WTC11 (cell line): Measurements from ENCODE around the gene TMEM147. TPM values are rescaled to one million over a fixed set of nuclear protein-coding genes. Genes with fewer than 3 reads are reported as not detected.

Experiments
- ATAC-seq: fragments of 200-7000 bp; cut with Tn5 transposase; 2 replicates; pipeline ENCODE4 v1.10.0; 2021; ENCODE audit warnings: mild to moderate bottlenecking, moderate library complexity
- CTCF ChIA-PET: fragments of 300-600 bp; sonication (Branson Sonifier 250); formaldehyde crosslinking; loops from one replicate; lab custom pipeline; 2021; ENCODE audit warnings: antibody characterized with exemption; lab: Charles Lee
- POLR2A ChIA-PET: fragments of 350-600 bp; sonication (Branson Sonifier 250); formaldehyde crosslinking; loops from one replicate; lab custom pipeline; 2021; ENCODE audit warnings: antibody characterized with exemption; lab: Charles Lee
- DNase-seq: peaks from one replicate; pipeline ENCODE4 v3.0.0; 2021; ENCODE audit warnings: low spot score
- H3K27ac Mint-ChIP-seq: 2 replicates; pipeline ENCODE4 v1.8.0; 2021; ENCODE audit warnings: mixed read lengths
- H3K27me3 Mint-ChIP-seq: 2 replicates; pipeline ENCODE4 v1.8.0; 2021; ENCODE audit warnings: low read depth, mild to moderate bottlenecking, moderate library complexity, mixed read lengths
- H3K36me3 Mint-ChIP-seq: 2 replicates; pipeline ENCODE4 v1.8.0; 2021; ENCODE audit warnings: mixed read lengths
- H3K4me1 Mint-ChIP-seq: 2 replicates; pipeline ENCODE4 v1.8.0; 2022; ENCODE audit warnings: mixed read lengths
- H3K4me3 Mint-ChIP-seq: 2 replicates; pipeline ENCODE4 v1.8.0; 2021; ENCODE audit warnings: mild to moderate bottlenecking, moderate library complexity, mixed read lengths
- H3K9me3 Mint-ChIP-seq: 2 replicates; pipeline ENCODE4 v1.8.0; 2021; ENCODE audit warnings: mixed read lengths
- ATF1 ChIP-seq: sonication (generic); formaldehyde crosslinking; IDR thresholded peaks from 2 replicates; pipeline ENCODE4 v1.8.1; 2023; ENCODE audit warnings: mild to moderate bottlenecking, moderate library complexity, missing genetic modification reagents
- ELF4 ChIP-seq: sonication (generic); formaldehyde crosslinking; IDR thresholded peaks from 2 replicates; pipeline ENCODE4 v1.8.1; 2022; ENCODE audit warnings: low read depth, mild to moderate bottlenecking, moderate library complexity, missing genetic modification reagents
- IRF2 ChIP-seq: sonication (generic); formaldehyde crosslinking; IDR thresholded peaks from 2 replicates; pipeline ENCODE4 v1.8.0; 2022; ENCODE audit warnings: low read depth, missing genetic modification reagents, borderline replicate concordance
- SMAD4 ChIP-seq: sonication (generic); formaldehyde crosslinking; IDR thresholded peaks from 2 replicates; pipeline ENCODE4 v1.8.0; 2022; ENCODE audit warnings: mild to moderate bottlenecking, missing genetic modification reagents
- SP1 ChIP-seq: sonication (generic); formaldehyde crosslinking; conservative IDR thresholded peaks from 2 replicates; pipeline ENCODE4 v1.8.1; 2022; ENCODE audit warnings: missing genetic modification reagents
- TCF7 ChIP-seq: sonication (generic); formaldehyde crosslinking; IDR thresholded peaks from 2 replicates; pipeline ENCODE4 v1.8.0; 2022; ENCODE audit warnings: mild to moderate bottlenecking, low read depth, missing genetic modification reagents, moderate library complexity
- ZBTB21 ChIP-seq: sonication (generic); formaldehyde crosslinking; IDR thresholded peaks from 2 replicates; pipeline ENCODE4 v1.8.1; 2023; ENCODE audit warnings: mild to moderate bottlenecking, missing genetic modification reagents, borderline replicate concordance
- ZNF263 ChIP-seq: sonication (generic); formaldehyde crosslinking; IDR thresholded peaks from 2 replicates; pipeline ENCODE4 v1.8.1; 2022; ENCODE audit warnings: low read depth, mild to moderate bottlenecking, moderate library complexity, missing genetic modification reagents
- ZNF396 ChIP-seq: fragments of 250-450 bp; sonication (Bioruptor Pico); IDR thresholded peaks from 2 replicates; pipeline ENCODE4 v1.8.0; 2021; ENCODE audit warnings: mild to moderate bottlenecking, moderate library complexity, borderline replicate concordance
- ZNF416 ChIP-seq: fragments of 250-450 bp; sonication (Bioruptor Pico); IDR thresholded peaks from 2 replicates; pipeline ENCODE4 v1.9.0; 2021; ENCODE audit warnings: mild to moderate bottlenecking, inconsistent platforms
- total RNA-seq: library from RNA; stranded (reverse); gene quantifications from 3 replicates; pipeline ENCODE4 v1.2.3, GENCODE V29; 2021
- TF ChIP-seq, protein P1 (sequence below): sonication (generic); formaldehyde crosslinking; conservative IDR thresholded peaks from 2 replicates; pipeline ENCODE4 v1.8.1; 2022; ENCODE audit warnings: mild to moderate bottlenecking, missing genetic modification reagents
- TF ChIP-seq, protein P2 (sequence below): sonication (generic); formaldehyde crosslinking; IDR thresholded peaks from 2 replicates; pipeline ENCODE4 v1.8.0; 2022; ENCODE audit warnings: mild to moderate bottlenecking, missing genetic modification reagents
- TF ChIP-seq, protein P3 (sequence below): sonication (generic); formaldehyde crosslinking; IDR thresholded peaks from 2 replicates; pipeline ENCODE4 v1.8.1; 2022; ENCODE audit warnings: mild to moderate bottlenecking, moderate library complexity, missing genetic modification reagents
- TF ChIP-seq, protein P4 (sequence below): sonication (generic); formaldehyde crosslinking; IDR thresholded peaks from 2 replicates; pipeline ENCODE4 v1.8.1; 2023; ENCODE audit warnings: mild to moderate bottlenecking, missing genetic modification reagents
- TF ChIP-seq, protein P5 (sequence below): sonication (generic); formaldehyde crosslinking; IDR thresholded peaks from 2 replicates; pipeline ENCODE4 v1.8.0; 2022; ENCODE audit warnings: mild to moderate bottlenecking, missing genetic modification reagents
- TF ChIP-seq, protein P6 (sequence below): sonication (generic); formaldehyde crosslinking; IDR thresholded peaks from 2 replicates; pipeline ENCODE4 v1.8.0; 2022; ENCODE audit warnings: missing genetic modification reagents
- TF ChIP-seq, protein P7 (sequence below): sonication (generic); formaldehyde crosslinking; IDR thresholded peaks from 2 replicates; pipeline ENCODE4 v1.8.1; 2023; ENCODE audit warnings: mild to moderate bottlenecking, missing genetic modification reagents, borderline replicate concordance
- TF ChIP-seq, protein P8 (sequence below): sonication (generic); formaldehyde crosslinking; IDR thresholded peaks from 2 replicates; pipeline ENCODE4 v1.8.0; 2022; ENCODE audit warnings: mild to moderate bottlenecking, missing genetic modification reagents
- TF ChIP-seq, protein P9 (sequence below): sonication (generic); formaldehyde crosslinking; IDR thresholded peaks from 2 replicates; pipeline ENCODE4 v1.8.1; 2023; ENCODE audit warnings: mild to moderate bottlenecking, missing genetic modification reagents, moderate library complexity
- TF ChIP-seq, protein P10 (sequence below): sonication (generic); formaldehyde crosslinking; IDR thresholded peaks from 2 replicates; pipeline ENCODE4 v1.8.1; 2022; ENCODE audit warnings: missing genetic modification reagents, borderline replicate concordance

TMEM147 gene
- total RNA-seq, 1 experiment from 2014 or later: 135 TPM

DNA sequence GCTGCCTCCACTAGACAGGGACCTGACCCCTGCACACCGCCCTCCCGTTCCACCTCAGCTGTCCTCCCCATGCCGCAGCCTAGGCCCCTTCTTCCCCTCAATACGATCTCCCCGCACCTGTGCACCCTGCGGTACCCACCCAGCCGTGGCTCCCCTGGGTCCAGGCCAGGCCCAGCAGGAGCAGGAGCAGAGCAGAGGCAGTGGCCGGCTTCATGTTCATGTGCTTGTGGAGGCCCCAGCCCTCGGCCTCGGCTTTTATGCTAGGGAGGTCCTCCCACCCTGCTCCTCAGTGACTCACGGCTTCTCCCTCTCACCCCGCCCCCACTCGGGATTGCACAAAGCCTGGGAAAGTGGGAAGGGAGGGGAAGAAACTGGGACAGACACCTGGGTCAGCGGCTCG is 43.7 kb upstream of the TMEM147 start:
- no peaks in the 10 kb centered on the region for H3K9me3 Mint-ChIP-seq
- DNase-seq (no peak), ATAC-seq (no peak; the same call in 1 of the 2 replicates)
- H3K27me3 Mint-ChIP-seq: no peaks in the 10 kb centered on the region
- peaks cover 78% of the 10 kb centered on the region for H3K36me3 Mint-ChIP-seq
- POLR2A ChIA-PET: interaction anchor here (1.1 to 1.4 kb wide), 2 partner anchors 8 to 25 kb away, joined by 3 read pairs; no protein-coding TSS in a partner anchor
- no peak overlapping the region for H3K4me3 Mint-ChIP-seq
- TF ChIP-seq, protein P1, sequence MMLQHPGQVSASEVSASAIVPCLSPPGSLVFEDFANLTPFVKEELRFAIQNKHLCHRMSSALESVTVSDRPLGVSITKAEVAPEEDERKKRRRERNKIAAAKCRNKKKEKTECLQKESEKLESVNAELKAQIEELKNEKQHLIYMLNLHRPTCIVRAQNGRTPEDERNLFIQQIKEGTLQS: no peak
- TF ChIP-seq ZNF263 (CRISPR knock-in tag) (no peak), ZBTB21 (CRISPR knock-in tag) (no peak), ATF1 (CRISPR knock-in tag) (no peak), ZNF396 (CRISPR knock-in tag) (no peak), SMAD4 (no peak), ZNF416 (CRISPR knock-in tag) (no peak), IRF2 (CRISPR knock-in tag) (no peak), SP1 (CRISPR knock-in tag) (no peak), TCF7 (CRISPR knock-in tag) (no peak), ELF4 (CRISPR knock-in tag) (no peak)
- TF ChIP-seq, protein P2, sequence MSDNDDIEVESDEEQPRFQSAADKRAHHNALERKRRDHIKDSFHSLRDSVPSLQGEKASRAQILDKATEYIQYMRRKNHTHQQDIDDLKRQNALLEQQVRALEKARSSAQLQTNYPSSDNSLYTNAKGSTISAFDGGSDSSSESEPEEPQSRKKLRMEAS (CRISPR knock-in tag): no peak
- TF ChIP-seq, protein P3, sequence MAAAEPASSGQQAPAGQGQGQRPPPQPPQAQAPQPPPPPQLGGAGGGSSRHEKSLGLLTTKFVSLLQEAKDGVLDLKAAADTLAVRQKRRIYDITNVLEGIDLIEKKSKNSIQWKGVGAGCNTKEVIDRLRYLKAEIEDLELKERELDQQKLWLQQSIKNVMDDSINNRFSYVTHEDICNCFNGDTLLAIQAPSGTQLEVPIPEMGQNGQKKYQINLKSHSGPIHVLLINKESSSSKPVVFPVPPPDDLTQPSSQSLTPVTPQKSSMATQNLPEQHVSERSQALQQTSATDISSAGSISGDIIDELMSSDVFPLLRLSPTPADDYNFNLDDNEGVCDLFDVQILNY (CRISPR knock-in tag): no peak
- TF ChIP-seq, protein P4, sequence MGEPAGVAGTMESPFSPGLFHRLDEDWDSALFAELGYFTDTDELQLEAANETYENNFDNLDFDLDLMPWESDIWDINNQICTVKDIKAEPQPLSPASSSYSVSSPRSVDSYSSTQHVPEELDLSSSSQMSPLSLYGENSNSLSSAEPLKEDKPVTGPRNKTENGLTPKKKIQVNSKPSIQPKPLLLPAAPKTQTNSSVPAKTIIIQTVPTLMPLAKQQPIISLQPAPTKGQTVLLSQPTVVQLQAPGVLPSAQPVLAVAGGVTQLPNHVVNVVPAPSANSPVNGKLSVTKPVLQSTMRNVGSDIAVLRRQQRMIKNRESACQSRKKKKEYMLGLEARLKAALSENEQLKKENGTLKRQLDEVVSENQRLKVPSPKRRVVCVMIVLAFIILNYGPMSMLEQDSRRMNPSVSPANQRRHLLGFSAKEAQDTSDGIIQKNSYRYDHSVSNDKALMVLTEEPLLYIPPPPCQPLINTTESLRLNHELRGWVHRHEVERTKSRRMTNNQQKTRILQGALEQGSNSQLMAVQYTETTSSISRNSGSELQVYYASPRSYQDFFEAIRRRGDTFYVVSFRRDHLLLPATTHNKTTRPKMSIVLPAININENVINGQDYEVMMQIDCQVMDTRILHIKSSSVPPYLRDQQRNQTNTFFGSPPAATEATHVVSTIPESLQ (CRISPR knock-in tag): no peak
- TF ChIP-seq, protein P5, sequence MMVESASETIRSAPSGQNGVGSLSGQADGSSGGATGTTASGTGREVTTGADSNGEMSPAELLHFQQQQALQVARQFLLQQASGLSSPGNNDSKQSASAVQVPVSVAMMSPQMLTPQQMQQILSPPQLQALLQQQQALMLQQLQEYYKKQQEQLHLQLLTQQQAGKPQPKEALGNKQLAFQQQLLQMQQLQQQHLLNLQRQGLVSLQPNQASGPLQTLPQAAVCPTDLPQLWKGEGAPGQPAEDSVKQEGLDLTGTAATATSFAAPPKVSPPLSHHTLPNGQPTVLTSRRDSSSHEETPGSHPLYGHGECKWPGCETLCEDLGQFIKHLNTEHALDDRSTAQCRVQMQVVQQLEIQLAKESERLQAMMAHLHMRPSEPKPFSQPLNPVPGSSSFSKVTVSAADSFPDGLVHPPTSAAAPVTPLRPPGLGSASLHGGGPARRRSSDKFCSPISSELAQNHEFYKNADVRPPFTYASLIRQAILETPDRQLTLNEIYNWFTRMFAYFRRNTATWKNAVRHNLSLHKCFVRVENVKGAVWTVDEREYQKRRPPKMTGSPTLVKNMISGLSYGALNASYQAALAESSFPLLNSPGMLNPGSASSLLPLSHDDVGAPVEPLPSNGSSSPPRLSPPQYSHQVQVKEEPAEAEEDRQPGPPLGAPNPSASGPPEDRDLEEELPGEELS (CRISPR knock-in tag): no peak
- TF ChIP-seq, protein P6, sequence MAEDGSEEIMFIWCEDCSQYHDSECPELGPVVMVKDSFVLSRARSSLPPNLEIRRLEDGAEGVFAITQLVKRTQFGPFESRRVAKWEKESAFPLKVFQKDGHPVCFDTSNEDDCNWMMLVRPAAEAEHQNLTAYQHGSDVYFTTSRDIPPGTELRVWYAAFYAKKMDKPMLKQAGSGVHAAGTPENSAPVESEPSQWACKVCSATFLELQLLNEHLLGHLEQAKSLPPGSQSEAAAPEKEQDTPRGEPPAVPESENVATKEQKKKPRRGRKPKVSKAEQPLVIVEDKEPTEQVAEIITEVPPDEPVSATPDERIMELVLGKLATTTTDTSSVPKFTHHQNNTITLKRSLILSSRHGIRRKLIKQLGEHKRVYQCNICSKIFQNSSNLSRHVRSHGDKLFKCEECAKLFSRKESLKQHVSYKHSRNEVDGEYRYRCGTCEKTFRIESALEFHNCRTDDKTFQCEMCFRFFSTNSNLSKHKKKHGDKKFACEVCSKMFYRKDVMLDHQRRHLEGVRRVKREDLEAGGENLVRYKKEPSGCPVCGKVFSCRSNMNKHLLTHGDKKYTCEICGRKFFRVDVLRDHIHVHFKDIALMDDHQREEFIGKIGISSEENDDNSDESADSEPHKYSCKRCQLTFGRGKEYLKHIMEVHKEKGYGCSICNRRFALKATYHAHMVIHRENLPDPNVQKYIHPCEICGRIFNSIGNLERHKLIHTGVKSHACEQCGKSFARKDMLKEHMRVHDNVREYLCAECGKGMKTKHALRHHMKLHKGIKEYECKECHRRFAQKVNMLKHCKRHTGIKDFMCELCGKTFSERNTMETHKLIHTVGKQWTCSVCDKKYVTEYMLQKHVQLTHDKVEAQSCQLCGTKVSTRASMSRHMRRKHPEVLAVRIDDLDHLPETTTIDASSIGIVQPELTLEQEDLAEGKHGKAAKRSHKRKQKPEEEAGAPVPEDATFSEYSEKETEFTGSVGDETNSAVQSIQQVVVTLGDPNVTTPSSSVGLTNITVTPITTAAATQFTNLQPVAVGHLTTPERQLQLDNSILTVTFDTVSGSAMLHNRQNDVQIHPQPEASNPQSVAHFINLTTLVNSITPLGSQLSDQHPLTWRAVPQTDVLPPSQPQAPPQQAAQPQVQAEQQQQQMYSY (CRISPR knock-in tag): no peak
- TF ChIP-seq, protein P7, sequence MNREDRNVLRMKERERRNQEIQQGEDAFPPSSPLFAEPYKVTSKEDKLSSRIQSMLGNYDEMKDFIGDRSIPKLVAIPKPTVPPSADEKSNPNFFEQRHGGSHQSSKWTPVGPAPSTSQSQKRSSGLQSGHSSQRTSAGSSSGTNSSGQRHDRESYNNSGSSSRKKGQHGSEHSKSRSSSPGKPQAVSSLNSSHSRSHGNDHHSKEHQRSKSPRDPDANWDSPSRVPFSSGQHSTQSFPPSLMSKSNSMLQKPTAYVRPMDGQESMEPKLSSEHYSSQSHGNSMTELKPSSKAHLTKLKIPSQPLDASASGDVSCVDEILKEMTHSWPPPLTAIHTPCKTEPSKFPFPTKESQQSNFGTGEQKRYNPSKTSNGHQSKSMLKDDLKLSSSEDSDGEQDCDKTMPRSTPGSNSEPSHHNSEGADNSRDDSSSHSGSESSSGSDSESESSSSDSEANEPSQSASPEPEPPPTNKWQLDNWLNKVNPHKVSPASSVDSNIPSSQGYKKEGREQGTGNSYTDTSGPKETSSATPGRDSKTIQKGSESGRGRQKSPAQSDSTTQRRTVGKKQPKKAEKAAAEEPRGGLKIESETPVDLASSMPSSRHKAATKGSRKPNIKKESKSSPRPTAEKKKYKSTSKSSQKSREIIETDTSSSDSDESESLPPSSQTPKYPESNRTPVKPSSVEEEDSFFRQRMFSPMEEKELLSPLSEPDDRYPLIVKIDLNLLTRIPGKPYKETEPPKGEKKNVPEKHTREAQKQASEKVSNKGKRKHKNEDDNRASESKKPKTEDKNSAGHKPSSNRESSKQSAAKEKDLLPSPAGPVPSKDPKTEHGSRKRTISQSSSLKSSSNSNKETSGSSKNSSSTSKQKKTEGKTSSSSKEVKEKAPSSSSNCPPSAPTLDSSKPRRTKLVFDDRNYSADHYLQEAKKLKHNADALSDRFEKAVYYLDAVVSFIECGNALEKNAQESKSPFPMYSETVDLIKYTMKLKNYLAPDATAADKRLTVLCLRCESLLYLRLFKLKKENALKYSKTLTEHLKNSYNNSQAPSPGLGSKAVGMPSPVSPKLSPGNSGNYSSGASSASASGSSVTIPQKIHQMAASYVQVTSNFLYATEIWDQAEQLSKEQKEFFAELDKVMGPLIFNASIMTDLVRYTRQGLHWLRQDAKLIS (CRISPR knock-in tag): no peak
- TF ChIP-seq, protein P8, sequence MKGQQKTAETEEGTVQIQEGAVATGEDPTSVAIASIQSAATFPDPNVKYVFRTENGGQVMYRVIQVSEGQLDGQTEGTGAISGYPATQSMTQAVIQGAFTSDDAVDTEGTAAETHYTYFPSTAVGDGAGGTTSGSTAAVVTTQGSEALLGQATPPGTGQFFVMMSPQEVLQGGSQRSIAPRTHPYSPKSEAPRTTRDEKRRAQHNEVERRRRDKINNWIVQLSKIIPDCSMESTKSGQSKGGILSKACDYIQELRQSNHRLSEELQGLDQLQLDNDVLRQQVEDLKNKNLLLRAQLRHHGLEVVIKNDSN (CRISPR knock-in tag): no peak
- TF ChIP-seq, protein P9, sequence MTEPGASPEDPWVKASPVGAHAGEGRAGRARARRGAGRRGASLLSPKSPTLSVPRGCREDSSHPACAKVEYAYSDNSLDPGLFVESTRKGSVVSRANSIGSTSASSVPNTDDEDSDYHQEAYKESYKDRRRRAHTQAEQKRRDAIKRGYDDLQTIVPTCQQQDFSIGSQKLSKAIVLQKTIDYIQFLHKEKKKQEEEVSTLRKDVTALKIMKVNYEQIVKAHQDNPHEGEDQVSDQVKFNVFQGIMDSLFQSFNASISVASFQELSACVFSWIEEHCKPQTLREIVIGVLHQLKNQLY (CRISPR knock-in tag): no peak
- TF ChIP-seq, protein P10, sequence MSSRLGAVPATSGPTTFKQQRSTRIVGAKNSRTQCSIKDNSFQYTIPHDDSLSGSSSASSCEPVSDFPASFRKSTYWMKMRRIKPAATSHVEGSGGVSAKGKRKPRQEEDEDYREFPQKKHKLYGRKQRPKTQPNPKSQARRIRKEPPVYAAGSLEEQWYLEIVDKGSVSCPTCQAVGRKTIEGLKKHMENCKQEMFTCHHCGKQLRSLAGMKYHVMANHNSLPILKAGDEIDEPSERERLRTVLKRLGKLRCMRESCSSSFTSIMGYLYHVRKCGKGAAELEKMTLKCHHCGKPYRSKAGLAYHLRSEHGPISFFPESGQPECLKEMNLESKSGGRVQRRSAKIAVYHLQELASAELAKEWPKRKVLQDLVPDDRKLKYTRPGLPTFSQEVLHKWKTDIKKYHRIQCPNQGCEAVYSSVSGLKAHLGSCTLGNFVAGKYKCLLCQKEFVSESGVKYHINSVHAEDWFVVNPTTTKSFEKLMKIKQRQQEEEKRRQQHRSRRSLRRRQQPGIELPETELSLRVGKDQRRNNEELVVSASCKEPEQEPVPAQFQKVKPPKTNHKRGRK (CRISPR knock-in tag): no peak
- 0 out of 2 replicates have a peak, but pooled peaks cover 2% of the 10 kb centered on the region for H3K4me1 Mint-ChIP-seq
- H3K27ac Mint-ChIP-seq: no peak overlapping the region
- CTCF ChIA-PET: interaction anchor here (1.0 to 1.8 kb wide), 2 partner anchors 9 kb away, joined by 4 to 5 read pairs; no protein-coding TSS in a partner anchor
